GM12878 (cell line): ENCODE measurements around the gene PRSS56. TPM values are rescaled to one million over a fixed set of nuclear protein-coding genes. Genes with fewer than 3 reads are reported as not detected.
A peak's percentile ranks its signal among the peaks of the same experiment; 100 is the strongest.

ENCODE experiments used
- ATAC-seq: fragments of 200-7000 bp; cut with Tn5 transposase; 3 replicates; pipeline ENCODE4 v1.9.1; 2020; ENCODE audit warnings: mild to moderate bottlenecking, moderate library complexity
- BruUV-seq: library from RNA; stranded (reverse); fragments of 400-500 nt; replicated peaks from 2 replicates; lab custom pipeline; 2021; lab: Mats Ljungman, UMichigan
- CTCF ChIA-PET: fragments of 300-600 bp; sonication (Branson Sonifier 250); formaldehyde crosslinking; extraction: SDS; loops from one replicate; lab custom pipeline; 2021; ENCODE audit warnings: inconsistent platforms; lab: Yijun Ruan, JAX
- POLR2A ChIA-PET: fragments of 350-600 bp; formaldehyde crosslinking; extraction: SDS; loops from one replicate; lab custom pipeline; 2021; ENCODE audit warnings: inconsistent platforms; lab: Charles Lee
- RAD21 ChIA-PET: fragments of 300-600 bp; sonication (Branson Sonifier 250); formaldehyde crosslinking; loops from one replicate; lab custom pipeline; 2023; ENCODE audit warnings: antibody characterized with exemption; ENCODE audit not compliant: unreplicated experiment; lab: Charles Lee
- SMC1A ChIA-PET: fragments of 300-600 bp; sonication (Branson Sonifier 250); formaldehyde crosslinking; loops from one replicate; lab custom pipeline; 2023; ENCODE audit not compliant: unreplicated experiment, uncharacterized antibody; lab: Charles Lee
- DNase-seq: peaks from one replicate; pipeline ENCODE4 v3.0.0-alpha.2; 2011; ENCODE audit warnings: low read depth, low spot score
- FAIRE-seq: peaks from 3 replicates; lab custom pipeline; 2011; peaks lifted over from hg19 to GRCh38; lab: Jason Lieb, UNC
- H2AFZ ChIP-seq: 2 replicates; pipeline ENCODE4 v1.6.0; 2011; ENCODE audit warnings: low read depth, low read length, control low read depth; ENCODE audit not compliant: control insufficient read depth
- H3K27ac ChIP-seq: 2 replicates; pipeline ENCODE4 v1.5.1; 2011; ENCODE audit warnings: control low read depth; ENCODE audit not compliant: control insufficient read depth, insufficient read depth
- H3K27me3 ChIP-seq, 2 experiments: replicated peaks in 1 of 2; 2 replicates each; pipeline versions ENCODE4 v1.6.0 to v1.6.1; 2011; ENCODE audit warnings: low read length in 1 of 2; ENCODE audit not compliant: control insufficient read depth in 2 of 2, insufficient read depth in 2 of 2
- H3K36me3 ChIP-seq, 2 experiments: 2 replicates each; pipeline ENCODE4 v1.5.1; 2011; ENCODE audit warnings: low read length in 1 of 2; ENCODE audit not compliant: control insufficient read depth in 2 of 2, insufficient read depth in 2 of 2
- H3K4me1 ChIP-seq: 2 replicates; pipeline ENCODE4 v1.6.1; 2011; ENCODE audit warnings: mild to moderate bottlenecking, low read length, moderate library complexity, mixed read lengths; ENCODE audit not compliant: control insufficient read depth, insufficient read depth
- H3K4me2 ChIP-seq: 2 replicates; pipeline ENCODE4 v1.6.0; 2011; ENCODE audit warnings: control low read depth; ENCODE audit not compliant: control insufficient read depth, insufficient read depth
- H3K4me3 ChIP-seq: fragments of 200-600 bp; sonication (generic); 2 replicates; pipeline ENCODE4 v1.5.1; 2016
- H3K79me2 ChIP-seq: 2 replicates; pipeline ENCODE4 v1.6.0; 2011; ENCODE audit warnings: low read length; ENCODE audit not compliant: control insufficient read depth, insufficient read depth
- H3K9ac ChIP-seq: 2 replicates; pipeline ENCODE4 v1.8.0; 2011; ENCODE audit warnings: low read length, control low read depth, mixed read lengths; ENCODE audit not compliant: control insufficient read depth, insufficient read depth
- H3K9me3 ChIP-seq: replicated peaks from 3 replicates; pipeline ENCODE4 v1.5.1; 2011; ENCODE audit warnings: mild to moderate bottlenecking, low read length; ENCODE audit not compliant: control insufficient read depth, insufficient read depth
- H4K20me1 ChIP-seq: 2 replicates; pipeline ENCODE4 v1.6.0; 2011; ENCODE audit not compliant: control insufficient read depth, insufficient read depth
- ASH2L ChIP-seq: fragments of 300-600, 200-600 bp; sonication (generic); IDR thresholded peaks from 2 replicates; pipeline ENCODE4 v1.6.1; 2017; ENCODE audit warnings: low read depth, mild to moderate bottlenecking, borderline replicate concordance
- CBFB ChIP-seq: IDR thresholded peaks from 2 replicates; pipeline ENCODE4 v1.6.1; 2016; ENCODE audit warnings: antibody characterized with exemption, low read depth
- CHD1 ChIP-seq: IDR thresholded peaks from 2 replicates; pipeline ENCODE4 v1.6.1; 2012; ENCODE audit warnings: low read depth, low read length, improper control_type of control experiment
- CHD2 ChIP-seq: IDR thresholded peaks from 2 replicates; pipeline ENCODE4 v1.6.1; 2011; ENCODE audit warnings: low read depth, low read length, improper control_type of control experiment, borderline replicate concordance
- CHD4 ChIP-seq: fragments of 200-600 bp; sonication (generic); IDR thresholded peaks from 2 replicates; pipeline ENCODE4 v1.6.1; 2016; ENCODE audit warnings: mild to moderate bottlenecking
- CREM ChIP-seq: IDR thresholded peaks from 2 replicates; pipeline ENCODE4 v1.6.1; 2014; ENCODE audit warnings: antibody characterized with exemption, low read depth
- EGR1 ChIP-seq, 2 experiments: IDR thresholded peaks; 1 replicate in 1 of 2; 2 replicates in 1 of 2; pipeline ENCODE4 v1.6.1; 2011 to 2012; ENCODE audit warnings: low read depth in 2 of 2, low read length in 2 of 2, borderline replicate concordance in 1 of 2, mild to moderate bottlenecking in 1 of 2, moderate library complexity in 1 of 2
- JUNB ChIP-seq: IDR thresholded peaks from 2 replicates; pipeline ENCODE4 v1.6.1; 2016; ENCODE audit warnings: antibody characterized with exemption, mild to moderate bottlenecking
- KAT2A ChIP-seq: conservative IDR thresholded peaks from 2 replicates; pipeline ENCODE4 v1.6.1; 2011; ENCODE audit warnings: low read depth, low read length; ENCODE audit not compliant: control insufficient read depth
- MEF2A ChIP-seq: IDR thresholded peaks from 2 replicates; pipeline ENCODE4 v1.6.1; 2011; ENCODE audit warnings: low read depth, mild to moderate bottlenecking, low read length, moderate library complexity; ENCODE audit not compliant: insufficient read depth
- MTA3 ChIP-seq: IDR thresholded peaks from 2 replicates; pipeline ENCODE4 v1.6.1; 2012; ENCODE audit warnings: low read length, inconsistent platforms, borderline replicate concordance
- MYC ChIP-seq: IDR thresholded peaks from 2 replicates; pipeline ENCODE4 v1.6.1; 2011; ENCODE audit warnings: mild to moderate bottlenecking, low read length, moderate library complexity, inconsistent platforms; ENCODE audit not compliant: insufficient read depth, insufficient replicate concordance, insufficient read length, severe bottlenecking
- NFIC ChIP-seq: IDR thresholded peaks from 2 replicates; pipeline ENCODE4 v1.6.1; 2012; ENCODE audit warnings: low read depth, mild to moderate bottlenecking, inconsistent platforms, low read length, moderate library complexity
- NFXL1 ChIP-seq: fragments of 450-650 bp; IDR thresholded peaks from 2 replicates; pipeline ENCODE4 v1.6.1; 2017; ENCODE audit warnings: antibody characterized with exemption, mild to moderate bottlenecking, borderline replicate concordance
- NRF1 ChIP-seq: conservative IDR thresholded peaks from 2 replicates; pipeline ENCODE4 v1.6.1; 2011; ENCODE audit warnings: mild to moderate bottlenecking, low read depth, low read length, improper control_type of control experiment
- PAX8 ChIP-seq: fragments of 450-650 bp; IDR thresholded peaks from 2 replicates; pipeline ENCODE4 v1.6.1; 2017; ENCODE audit warnings: mild to moderate bottlenecking, moderate library complexity
- POLR2A ChIP-seq: IDR thresholded peaks from 2 replicates; pipeline ENCODE4 v1.6.1; 2011; ENCODE audit warnings: low read depth, mild to moderate bottlenecking, low read length
- RELA ChIP-seq: fragments of 450-650 bp; IDR thresholded peaks from 2 replicates; pipeline ENCODE4 v1.8.0; 2014; ENCODE audit warnings: borderline replicate concordance; ENCODE audit not compliant: partially characterized antibody
- RFX5 ChIP-seq: IDR thresholded peaks from 2 replicates; pipeline ENCODE4 v1.6.1; 2011; ENCODE audit warnings: low read depth, low read length, improper control_type of control experiment
- SP1 ChIP-seq: IDR thresholded peaks from one replicate; pipeline ENCODE4 v1.6.1; 2011; ENCODE audit warnings: low read depth, low read length
- SPI1 ChIP-seq: IDR thresholded peaks from 2 replicates; pipeline ENCODE4 v1.6.1; 2011; ENCODE audit warnings: low read depth, mild to moderate bottlenecking, low read length, moderate library complexity, borderline replicate concordance; ENCODE audit not compliant: insufficient read depth
- TCF12 ChIP-seq: IDR thresholded peaks from 2 replicates; pipeline ENCODE4 v1.6.1; 2011; ENCODE audit warnings: low read depth, mild to moderate bottlenecking, low read length
- USF1 ChIP-seq: IDR thresholded peaks from 2 replicates; pipeline ENCODE4 v1.6.1; 2011; ENCODE audit warnings: borderline replicate concordance, low read depth, mild to moderate bottlenecking, moderate library complexity, mixed read lengths, low read length; ENCODE audit not compliant: insufficient read depth; ENCODE audit errors: extremely low read length
- ZNF217 ChIP-seq: fragments of 450-650 bp; IDR thresholded peaks from 2 replicates; pipeline ENCODE4 v1.6.1; 2017; ENCODE audit warnings: antibody characterized with exemption, mild to moderate bottlenecking
- ZNF274 ChIP-seq: IDR thresholded peaks from one replicate; pipeline ENCODE4 v1.8.0; 2011; ENCODE audit not compliant: insufficient read length, insufficient read depth
- ZNF622 ChIP-seq: fragments of 450-650 bp; IDR thresholded peaks from 2 replicates; pipeline ENCODE4 v1.6.1; 2017; ENCODE audit warnings: mild to moderate bottlenecking, inconsistent platforms
- WGBS: methylation state at CpG from one replicate; pipeline ENCODE4 v1.1.6; 2016; ENCODE audit warnings: low lambda C conversion rate; ENCODE audit not compliant: insufficient replicate concordance, insufficient coverage; ENCODE audit errors: missing lambda C conversion rate; 5-methylcytosine and 5-hydroxymethylcytosine counted together
- in situ Hi-C: fragments of 300-500 bp; cut with MboI; formaldehyde crosslinking; loops from 9 replicates; pipeline ENCODE4 v1.14.3; 2018; ENCODE audit warnings: mixed read lengths
- intact Hi-C: fragments of 100-400 bp; cut with micrococcal nuclease; formaldehyde crosslinking; loops from one replicate; pipeline ENCODE4 v1.14.2; 2022; ENCODE audit not compliant: unreplicated experiment
- polyA plus RNA-seq, 11 experiments: library from polyadenylated mRNA; depleted of rRNA in 4 of 11; unstranded in 6 of 11; stranded (reverse) in 5 of 11; fragments of >200 nt; fragmentation: Nextera tagmentation in 4 of 11; fragmentation: Illumina TruSeq in 1 of 11; extraction: Ambion mirVana in 4 of 11; extraction: Trizol in 1 of 11; gene quantifications; 1 replicate in 1 of 11; 2 replicates in 10 of 11; pipeline versions ENCODE4 v1.2.1 to v1.2.3, GENCODE V29; 2011 to 2016; ENCODE audit warnings: inconsistent platforms in 2 of 11, missing spikeins in 2 of 11, low read depth in 1 of 11
- total RNA-seq, 4 experiments: library from RNA; depleted of rRNA in 3 of 4; stranded (reverse); fragments of >200 nt in 3 of 4; fragmentation: Illumina TruSeq in 1 of 4; extraction: Trizol in 1 of 4; gene quantifications; 2 replicates each; pipeline versions ENCODE4 v1.2.1 to v1.2.3, GENCODE V29; 2013 to 2021

The PRSS56 gene
- total and polyA plus RNA-seq, 10 of the 15 experiments (the other 5 are each of a cell fraction or from before 2014, with no cell fraction given): not detected

- H3K27me3 ChIP-seq: no peaks in the 10 kb centered on the region
- ChIA-PET CTCF (interaction anchor here (0.8 kb wide), 1 partner anchor 846 kb away, joined by 3 read pairs; no protein-coding TSS in a partner anchor), POLR2A (interaction anchor here (0.6 to 1.1 kb wide), 2 partner anchors 12 to 519 kb away, joined by 3 to 4 read pairs; no protein-coding TSS in a partner anchor), SMC1A (interaction anchor here (0.5 kb wide), 1 partner anchor 28 kb away, joined by 5 read pairs; no protein-coding TSS in a partner anchor), RAD21 (no interaction called here)
- H3K79me2 ChIP-seq: peaks cover 59% of the 10 kb centered on the region
- H2AFZ ChIP-seq: peak within 1 kb of the TSS; percentile 91
- H3K9me3 ChIP-seq: no peaks in the 10 kb centered on the region; the same call in 2 of the 3 replicates
- H3K27ac ChIP-seq: peak within 1 kb of the TSS; percentile 97
- no peaks in the 10 kb centered on the region; a peak in 1 of 4 replicates for H3K36me3 ChIP-seq
- ATAC-seq (peak; percentile 97), DNase-seq (peak; percentile 64), FAIRE-seq (no peak)
- peak within 1 kb of the TSS; percentile 91 for H3K4me2 ChIP-seq
- BruUV-seq: TSS peak; percentile 68
- under 1% methylated on average over 60 of the region's 81 CpGs for WGBS
- intact Hi-C loops (no loop called here), in situ Hi-C loops (no loop called here)
- H3K9ac ChIP-seq: peak within 1 kb of the TSS; percentile 99
- H3K4me3 ChIP-seq: peak within 1 kb of the TSS; percentile 85
- no peaks in the 10 kb centered on the region; the same call in 1 of the 2 replicates for H3K4me1 ChIP-seq
- H4K20me1 ChIP-seq: 0 out of 2 replicates have a peak, but pooled peaks cover 3% of the 10 kb centered on the region
- TF ChIP-seq PAX8: no peak
- no peak for TF ChIP-seq JUNB
- no peak for TF ChIP-seq NFIC
- TF ChIP-seq ZNF274: no peak
- peak; percentile 97 for TF ChIP-seq POLR2A
- 0 out of 2 replicates have a peak, but pooled peaks have one; percentile 50 for TF ChIP-seq MEF2A
- no peak for TF ChIP-seq USF1
- TF ChIP-seq CHD2: peak; percentile 60; the same call in 1 of the 2 replicates
- TF ChIP-seq NFXL1: no peak
- TF ChIP-seq CHD1: no peak
- peak; percentile 28 for TF ChIP-seq RELA
- TF ChIP-seq TCF12: peak; percentile 57; the same call in 1 of the 2 replicates
- TF ChIP-seq CHD4: no peak
- TF ChIP-seq NRF1: peak; percentile 88
- no peak for TF ChIP-seq MYC
- TF ChIP-seq SPI1: peak; percentile 57; the same call in 1 of the 2 replicates
- no peak for TF ChIP-seq ZNF217
- peak; percentile 65 for TF ChIP-seq CREM
- TF ChIP-seq EGR1 (IDR thresholded peaks at IDR 0.05; ENCODE audit: borderline replicate concordance in 1 of 2, low read depth in 2 of 2, low read length in 2 of 2): peak; percentile 84 to 92
- no peak for TF ChIP-seq ASH2L
- TF ChIP-seq SP1: no peak
- peak; percentile 24; the same call in 1 of the 2 replicates for TF ChIP-seq CBFB
- no peak for TF ChIP-seq MTA3
- TF ChIP-seq RFX5: no peak
- no peak for TF ChIP-seq KAT2A
- TF ChIP-seq ZNF622: no peak
Observed at GRCh38 chr2:232550354-232551249, 30.4 kb downstream of the PRSS56 start, which contains the start of the genes EIF4E2 and TIGD1. EIF4E2 (plus strand) TSS chr2:232550689; CDS start chr2:232550725, 36 bp downstream. TIGD1 (minus strand) TSS chr2:232550557; CDS start chr2:232549882, 675 bp downstream.
